Thoracic aorta endothelial cell (primary cell): ENCODE measurements around the gene KATNBL1. TPM values are rescaled to one million over a fixed set of nuclear protein-coding genes. Genes with fewer than 3 reads are reported as not detected.

Experiments used
- total RNA-seq: library from RNA; depleted of rRNA; stranded (reverse); fragments of >200 nt; gene quantifications from 2 replicates; pipeline ENCODE4 v1.2.3, GENCODE V29; 2012

KATNBL1 gene
- 76.2 and 78.7 TPM in 2 replicates for total RNA-seq

GRCh38 chr15:34209421-34210282 lies at the start of gene KATNBL1:
TSS of gene KATNBL1 (minus strand) at chr15:34210096. CDS start at chr15:34163676, 46,420 bp downstream.

GRCh38 chr15:34101366-34102174 lies 108.3 kb downstream of the KATNBL1 start, which contains the start of the genes EMC7 and PGBD4:
TSS of gene EMC7 (minus strand) at chr15:34101862. CDS start at chr15:34101839, 23 bp downstream.
TSS of gene PGBD4 (plus strand) at chr15:34102083. CDS start at chr15:34102532, 449 bp downstream.

Other genes starting within 250 kb of the KATNBL1 start
- not detected in 2 replicates for gene CHRM5, start 241.6 kb downstream of the KATNBL1 start, total RNA-seq
- 25.4 and 26.8 TPM in 2 replicates for gene AVEN, start 170.9 kb downstream of the KATNBL1 start, total RNA-seq
- gene EMC7, start 108.2 kb downstream of the KATNBL1 start, total RNA-seq = 49.2 and 50.3 TPM in 2 replicates
- 1.7 and 1.8 TPM in 2 replicates for gene PGBD4, start 108.0 kb downstream of the KATNBL1 start, total RNA-seq
- 115 and 135 TPM in 2 replicates for gene EMC4, start 14.9 kb upstream of the KATNBL1 start, total RNA-seq
- 40.4 and 44.2 TPM in 2 replicates for gene SLC12A6, start 127.7 kb upstream of the KATNBL1 start, total RNA-seq
- gene NOP10, start 133.0 kb upstream of the KATNBL1 start, total RNA-seq = 205 and 280 TPM in 2 replicates
- gene NUTM1, start 133.2 kb upstream of the KATNBL1 start, total RNA-seq = not detected in 2 replicates
- 13.6 and 20.1 TPM in 2 replicates for gene LPCAT4, start 157.1 kb upstream of the KATNBL1 start, total RNA-seq
- 35.9 and 37.0 TPM in 2 replicates for gene GOLGA8A, start 227.7 kb upstream of the KATNBL1 start, total RNA-seq